Measurements from ENCODE around the gene NSDHL. TPM values are rescaled to one million over a fixed set of nuclear protein-coding genes. Genes with fewer than 3 reads are reported as not detected.
A peak's percentile ranks its signal among the peaks of the same experiment; 100 is the strongest.
"Not testable (repeated sequence)": the region's sequence is repeated elsewhere in the genome, so short reads cannot be mapped to it uniquely, and the experiment has no call there.

NSDHL gene
- 10 to 100 TPM; 11.7 to 18.0 TPM for total RNA-seq

- Mint-ChIP-seq H3K36me3 (peaks cover 0 to 14% of the 10 kb centered on the region in 2 donors), H3K27ac (peak within 1 kb of the TSS; percentile 97 to 98), H3K9me3 (no peaks in the 10 kb centered on the region)
- DNase-seq (ENCODE audit: low spot score in 2 of 2) (peak; percentile 89 to 96), ATAC-seq (peak; percentile 97 to 98)
These were observed at the start of gene NSDHL, which contains the start of gene CETN2 for GRCh38 chrX:152830312-152831305. TSS of gene NSDHL (plus strand) at chrX:152831063. CDS start at chrX:152846325, 15,262 bp downstream. TSS of gene CETN2 (minus strand) at chrX:152830757. CDS start at chrX:152830710, 47 bp downstream.

- peak in 1 of 2 donors; percentile 74 for ATAC-seq
- DNase-seq (ENCODE audit: low spot score in 2 of 2); H3K36me3 Mint-ChIP-seq; H3K9me3 Mint-ChIP-seq; H3K27ac Mint-ChIP-seq: not testable (repeated sequence)
These were observed 43.8 kb upstream of the NSDHL start for GRCh38 chrX:152787062-152787461.

GRCh38 chrX:152798945-152799344 is 31.9 kb upstream of the NSDHL start:
- H3K36me3 Mint-ChIP-seq = no peaks in the 10 kb centered on the region

GRCh38 chrX:152806035-152806434 is 24.8 kb upstream of the NSDHL start:
- DNase-seq (ENCODE audit: low spot score in 2 of 2) (no peak), ATAC-seq (peak; percentile 34 to 89)
- H3K9me3 Mint-ChIP-seq = no peaks in the 10 kb centered on the region
- peak overlapping the region in 1 of 2 donors; percentile 1 for H3K27ac Mint-ChIP-seq
- H3K36me3 Mint-ChIP-seq = no peaks in the 10 kb centered on the region

More at GRCh38 chrX:152798945-152799344, 31.9 kb upstream of the NSDHL start:
- DNase-seq (ENCODE audit: low spot score in 2 of 2) = no peak
- Mint-ChIP-seq H3K27ac (no peak overlapping the region), H3K9me3 (no peaks in the 10 kb centered on the region)
- ATAC-seq = no peak

DNA sequence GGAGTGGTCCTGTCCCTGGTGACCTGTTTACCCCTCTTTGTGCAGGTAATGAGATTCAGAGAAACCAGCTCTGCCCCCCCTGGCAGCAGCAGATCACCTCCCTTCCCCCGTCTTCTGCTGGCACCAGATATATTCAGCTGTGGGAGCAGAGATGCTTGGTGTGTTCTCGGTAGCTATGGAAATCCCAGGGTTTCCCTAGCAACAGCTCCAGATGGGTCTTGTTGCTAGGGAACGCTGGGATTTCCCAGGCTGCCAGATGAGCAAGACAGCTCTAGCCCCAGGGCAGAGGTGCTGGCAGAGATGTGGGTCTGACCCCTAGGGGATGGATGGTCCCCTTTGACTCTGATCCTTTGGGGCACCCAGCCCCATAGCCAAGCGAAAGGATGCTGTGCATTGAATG is 20.5 kb upstream of the NSDHL start:
- H3K36me3 Mint-ChIP-seq = no peaks in the 10 kb centered on the region
- DNase-seq (ENCODE audit: low spot score in 2 of 2) (no peak), ATAC-seq (no peak)
- H3K9me3 Mint-ChIP-seq = no peaks in the 10 kb centered on the region
- no peak overlapping the region for H3K27ac Mint-ChIP-seq

DNA sequence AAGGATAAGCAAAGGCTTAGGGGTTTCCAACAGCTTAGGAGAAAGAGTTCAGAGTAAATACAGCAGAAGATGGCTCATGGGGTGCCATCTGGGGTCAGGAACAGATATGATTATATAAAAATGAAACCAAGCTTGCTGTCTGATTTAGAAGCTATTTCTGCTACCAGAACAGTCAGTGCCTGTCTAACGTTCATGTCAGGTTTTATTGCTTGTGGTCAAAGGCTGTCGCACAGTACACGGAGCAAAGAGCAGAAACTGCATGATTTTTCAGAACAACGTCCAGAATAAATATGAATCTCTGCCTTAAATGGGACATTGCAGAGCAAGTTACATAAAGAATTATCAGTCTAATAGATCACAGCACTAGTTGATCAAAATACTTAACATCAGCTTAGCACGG is 17.7 kb upstream of the NSDHL start:
- H3K9me3 Mint-ChIP-seq = no peaks in the 10 kb centered on the region

DNA sequence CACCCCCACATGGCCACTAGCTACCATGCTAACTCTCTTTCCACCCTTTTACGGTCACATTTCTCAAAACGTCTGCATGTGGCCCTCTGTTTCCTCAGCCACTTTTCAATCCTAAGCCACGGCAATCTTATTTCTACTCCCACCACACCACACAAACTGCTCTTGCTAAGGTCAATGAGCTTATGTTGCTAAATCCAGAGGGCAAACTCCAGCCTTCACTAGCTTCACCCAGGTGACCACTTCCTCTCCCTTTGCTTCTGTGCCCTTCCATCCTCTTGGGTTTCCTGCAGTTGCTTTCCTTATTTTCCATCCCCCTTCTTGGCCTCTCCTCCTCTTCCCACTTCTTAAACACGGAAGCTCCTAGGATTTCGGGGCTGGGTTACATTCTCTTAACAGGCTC is 16.8 kb upstream of the NSDHL start:
- no peak for DNase-seq (ENCODE audit: low spot score in 2 of 2)
- Mint-ChIP-seq H3K9me3 (no peaks in the 10 kb centered on the region), H3K27ac (peak overlapping the region in 1 of 2 donors; percentile 17), H3K36me3 (no peaks in the 10 kb centered on the region)
- no peak for ATAC-seq

More for the DNA sequence above, 17.7 kb upstream of the NSDHL start:
- no peak for ATAC-seq
- H3K27ac Mint-ChIP-seq = no peak overlapping the region
- DNase-seq (ENCODE audit: low spot score in 2 of 2) = no peak
- no peaks in the 10 kb centered on the region for H3K36me3 Mint-ChIP-seq

DNA sequence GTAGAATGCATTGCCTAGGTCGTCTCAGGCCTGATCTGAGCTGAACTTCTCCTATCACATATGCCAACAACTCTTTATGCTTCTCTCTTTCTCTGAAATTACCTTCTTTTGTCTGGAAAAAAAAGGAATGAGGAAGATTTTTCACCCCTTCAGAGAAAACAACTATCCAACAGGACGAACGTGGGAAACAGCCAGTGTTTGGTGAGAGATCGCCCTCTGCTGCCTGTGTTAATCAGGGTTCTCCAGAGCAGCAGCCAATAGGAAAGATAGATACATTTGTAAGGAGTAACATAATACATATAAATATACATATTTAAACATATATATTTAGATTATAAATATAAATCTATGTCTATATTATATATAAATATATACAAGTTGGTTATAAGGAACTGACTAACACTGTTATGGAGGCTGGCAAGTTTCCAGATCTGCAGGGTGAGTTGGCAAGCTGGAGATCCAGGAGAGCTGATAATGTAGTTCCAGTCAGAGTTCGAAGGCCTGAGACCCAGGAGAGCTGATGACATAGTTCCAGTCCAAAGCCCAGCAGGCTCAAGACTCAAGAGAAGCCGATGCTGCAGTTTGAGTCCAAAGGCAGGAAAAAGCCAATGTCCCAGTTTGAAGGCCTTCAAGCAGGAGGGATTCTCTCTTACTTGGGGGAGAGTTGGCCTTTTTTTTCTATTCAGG is 13.6 kb upstream of the NSDHL start:
- no peak for DNase-seq (ENCODE audit: low spot score in 2 of 2)
- no peak overlapping the region for H3K27ac Mint-ChIP-seq
- no peaks in the 10 kb centered on the region for H3K9me3 Mint-ChIP-seq
- no peak for ATAC-seq
- no peaks in the 10 kb centered on the region for H3K36me3 Mint-ChIP-seq

DNA sequence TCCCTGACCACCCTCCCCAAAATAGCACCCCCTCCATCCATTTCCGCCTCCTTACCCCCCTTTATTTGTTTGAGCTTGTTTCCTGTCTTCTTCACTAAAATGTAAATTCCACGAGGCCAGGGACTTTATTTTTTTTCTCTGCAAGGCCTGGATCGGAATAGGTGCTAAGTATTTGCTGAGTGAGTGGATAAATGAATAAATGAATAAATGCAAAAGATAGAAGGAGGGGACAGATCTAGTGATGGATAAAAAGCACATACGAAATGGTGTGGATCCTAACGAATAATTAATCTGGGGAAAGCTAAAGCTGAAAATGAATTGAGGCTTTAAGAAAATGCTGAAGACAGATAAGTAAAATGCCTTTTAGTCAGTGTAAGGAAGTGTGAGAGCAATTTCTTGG is 12.5 kb upstream of the NSDHL start:
- H3K36me3 Mint-ChIP-seq = no peaks in the 10 kb centered on the region
- ATAC-seq (no peak), DNase-seq (ENCODE audit: low spot score in 2 of 2) (no peak)
- H3K27ac Mint-ChIP-seq = no peak overlapping the region
- H3K9me3 Mint-ChIP-seq = no peaks in the 10 kb centered on the region

DNA sequence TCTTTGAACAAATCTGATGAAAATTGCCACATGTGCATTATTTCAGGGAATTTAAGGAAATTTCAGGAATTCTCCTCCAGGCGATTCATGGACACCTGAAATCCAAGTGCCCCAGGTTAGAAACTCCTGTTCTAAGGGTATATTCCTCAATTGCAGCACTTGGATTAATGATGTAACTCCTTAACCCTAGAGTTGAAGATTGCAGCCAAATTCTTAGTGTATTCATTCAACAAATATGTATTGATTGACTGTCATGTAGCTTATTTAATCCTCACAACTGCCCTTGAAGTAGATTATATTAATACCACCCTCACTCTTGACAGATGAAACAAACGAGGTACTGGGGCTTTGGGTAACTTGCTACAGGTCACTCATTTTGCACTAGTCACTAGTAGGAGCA is 11.6 kb upstream of the NSDHL start:
- DNase-seq (ENCODE audit: low spot score in 2 of 2) (no peak), ATAC-seq (no peak)
- no peak overlapping the region for H3K27ac Mint-ChIP-seq
- no peaks in the 10 kb centered on the region for H3K9me3 Mint-ChIP-seq
- H3K36me3 Mint-ChIP-seq = no peaks in the 10 kb centered on the region

GRCh38 chrX:152819732-152820131 is 11.1 kb upstream of the NSDHL start:
- Mint-ChIP-seq H3K9me3 (no peaks in the 10 kb centered on the region), H3K27ac (no peak overlapping the region), H3K36me3 (no peaks in the 10 kb centered on the region)
- ATAC-seq (no peak), DNase-seq (ENCODE audit: low spot score in 2 of 2) (no peak)

- H3K36me3 Mint-ChIP-seq = no peaks in the 10 kb centered on the region
- ATAC-seq (no peak), DNase-seq (ENCODE audit: low spot score in 2 of 2) (peak in 1 of 2 donors; percentile 29)
- H3K27ac Mint-ChIP-seq = no peak overlapping the region
- H3K9me3 Mint-ChIP-seq = no peaks in the 10 kb centered on the region
These were observed 9.6 kb upstream of the NSDHL start for GRCh38 chrX:152821145-152821765.

- DNase-seq (ENCODE audit: low spot score in 2 of 2) = no peak
- Mint-ChIP-seq H3K27ac (no peak overlapping the region), H3K9me3 (no peaks in the 10 kb centered on the region), H3K36me3 (no peaks in the 10 kb centered on the region)
- ATAC-seq = peak in 1 of 2 donors; percentile 22
These were observed 8.3 kb upstream of the NSDHL start for GRCh38 chrX:152822383-152823086.

- no peaks in the 10 kb centered on the region for H3K36me3 Mint-ChIP-seq
- H3K9me3 Mint-ChIP-seq = no peaks in the 10 kb centered on the region
- no peak for DNase-seq (ENCODE audit: low spot score in 2 of 2)
- no peak for ATAC-seq
- H3K27ac Mint-ChIP-seq = no peak overlapping the region
These were observed 7.2 kb upstream of the NSDHL start for GRCh38 chrX:152823657-152824056.

DNA sequence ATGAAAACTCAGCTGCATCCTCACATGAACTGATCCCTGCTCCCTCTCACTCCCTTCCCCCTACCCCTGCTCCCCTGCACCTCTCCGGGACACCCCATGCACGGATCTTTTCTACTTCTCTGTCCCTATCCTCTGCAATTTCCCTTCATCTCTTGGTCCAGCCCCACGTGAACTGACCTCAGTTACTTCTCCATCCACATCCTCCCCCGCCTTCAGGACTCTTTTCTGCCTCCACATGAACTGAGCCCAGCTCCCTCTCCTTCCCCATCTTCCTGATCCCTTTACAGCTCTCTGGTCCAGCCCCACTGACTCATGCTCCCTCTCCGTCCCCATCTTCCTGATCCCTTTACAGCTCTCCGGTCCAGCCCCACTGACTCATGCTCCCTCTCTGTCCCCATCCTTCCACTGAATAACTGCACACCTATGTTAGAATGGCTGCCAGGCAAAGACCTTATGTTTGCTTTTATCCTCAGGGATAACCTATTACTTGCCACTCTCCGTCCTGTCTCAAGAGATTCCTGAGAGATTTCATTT is 6.0 kb upstream of the NSDHL start:
- no peaks in the 10 kb centered on the region for H3K36me3 Mint-ChIP-seq
- ATAC-seq (no peak), DNase-seq (ENCODE audit: low spot score in 2 of 2) (no peak)
- H3K27ac Mint-ChIP-seq = no peak overlapping the region
- no peaks in the 10 kb centered on the region for H3K9me3 Mint-ChIP-seq

DNA sequence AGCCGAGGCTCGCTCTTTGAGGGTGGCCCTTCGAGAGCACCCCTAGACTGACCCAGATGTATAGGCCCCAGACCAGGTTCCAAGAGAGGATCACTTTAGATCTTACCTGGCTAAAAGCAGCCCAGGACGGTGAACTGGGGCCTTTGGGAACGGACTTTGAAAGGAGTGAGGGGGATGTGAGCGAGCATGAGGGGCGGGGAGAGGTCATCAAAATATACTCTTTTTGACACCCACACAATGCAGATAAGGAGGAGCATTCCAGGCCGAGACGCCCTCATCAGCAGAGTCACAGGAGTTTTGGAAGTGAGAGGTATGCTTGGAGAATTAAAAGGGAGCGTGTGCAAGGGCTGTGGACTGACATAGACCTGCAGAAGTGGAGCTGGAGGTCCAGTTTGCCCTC is 528 bp downstream of the NSDHL start:
- Mint-ChIP-seq H3K9me3 (no peaks in the 10 kb centered on the region), H3K36me3 (peaks cover 0 to 14% of the 10 kb centered on the region in 2 donors), H3K27ac (peak overlapping the region; percentile 90 to 97)
- ATAC-seq (no peak), DNase-seq (ENCODE audit: low spot score in 2 of 2) (no peak)

Data from activated naive CD4-positive, alpha-beta T cell treated with anti-CD3 and anti-CD28 coated beads, Interleukin-2, amount 50 U/mL, for 72 hours (primary cell).